ENCODE results near the gene CLDN34.

CLDN34 gene

DNA sequence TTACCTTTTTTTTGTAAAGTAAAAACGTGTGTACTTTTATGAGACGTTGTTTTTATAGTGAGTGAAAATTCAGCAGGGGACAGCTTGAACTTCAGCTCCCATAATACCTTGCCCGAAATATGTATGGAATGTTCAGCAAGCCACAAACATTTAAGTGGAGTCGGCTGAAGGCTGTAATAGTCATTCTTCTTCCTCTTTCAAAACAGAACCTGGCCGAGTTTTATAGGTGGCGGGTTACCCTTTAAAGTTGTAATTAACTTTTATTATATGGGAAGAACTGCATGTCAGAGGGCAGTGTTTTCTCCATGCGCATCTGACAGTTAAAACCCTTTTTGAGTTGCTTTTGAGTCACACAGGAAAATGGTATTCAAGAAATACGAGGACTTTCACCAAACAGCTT is 50.7 kb downstream of the CLDN34 start:
- H3K4me3 Mint-ChIP-seq, result peak overlapping the region; percentile 71 to 83 (median 80)
- H3K27me3 Mint-ChIP-seq (ENCODE audit: low read depth), result peaks cover 1% of the 10 kb centered on the region
- peak overlapping the region; percentile 62 to 78 (median 75) for H3K27ac Mint-ChIP-seq
- H3K9me3 Mint-ChIP-seq, result peaks cover 22% of the 10 kb centered on the region
- H3K36me3 Mint-ChIP-seq (ENCODE audit: low read depth), result peaks cover 14% of the 10 kb centered on the region
- TF ChIP-seq, protein P1, sequence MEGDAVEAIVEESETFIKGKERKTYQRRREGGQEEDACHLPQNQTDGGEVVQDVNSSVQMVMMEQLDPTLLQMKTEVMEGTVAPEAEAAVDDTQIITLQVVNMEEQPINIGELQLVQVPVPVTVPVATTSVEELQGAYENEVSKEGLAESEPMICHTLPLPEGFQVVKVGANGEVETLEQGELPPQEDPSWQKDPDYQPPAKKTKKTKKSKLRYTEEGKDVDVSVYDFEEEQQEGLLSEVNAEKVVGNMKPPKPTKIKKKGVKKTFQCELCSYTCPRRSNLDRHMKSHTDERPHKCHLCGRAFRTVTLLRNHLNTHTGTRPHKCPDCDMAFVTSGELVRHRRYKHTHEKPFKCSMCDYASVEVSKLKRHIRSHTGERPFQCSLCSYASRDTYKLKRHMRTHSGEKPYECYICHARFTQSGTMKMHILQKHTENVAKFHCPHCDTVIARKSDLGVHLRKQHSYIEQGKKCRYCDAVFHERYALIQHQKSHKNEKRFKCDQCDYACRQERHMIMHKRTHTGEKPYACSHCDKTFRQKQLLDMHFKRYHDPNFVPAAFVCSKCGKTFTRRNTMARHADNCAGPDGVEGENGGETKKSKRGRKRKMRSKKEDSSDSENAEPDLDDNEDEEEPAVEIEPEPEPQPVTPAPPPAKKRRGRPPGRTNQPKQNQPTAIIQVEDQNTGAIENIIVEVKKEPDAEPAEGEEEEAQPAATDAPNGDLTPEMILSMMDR (IDR thresholded peaks at IDR 0.05; ENCODE audit: unreplicated experiment in 3 of 3), result no peak
- peaks cover 18% of the 10 kb centered on the region for H3K4me1 Mint-ChIP-seq
